Activated naive CD8-positive, alpha-beta T cell treated with anti-CD3 and anti-CD28 coated beads, Interleukin-2, amount 10 ng/mL, durations not matched to agents 7 days and 5 days (primary cell): ENCODE measurements around the gene RFWD3. TPM values are rescaled to one million over a fixed set of nuclear protein-coding genes. Genes with fewer than 3 reads are reported as not detected.

Experiments
- ATAC-seq: fragments of 150-1000 bp; cut with Tn5 transposase; one replicate; pipeline ENCODE4 v1.10.0; 2021; ENCODE audit warnings: low read depth, moderate library complexity
- POLR2A ChIA-PET: fragments of 350-600 bp; sonication (Branson Sonifier 250); formaldehyde crosslinking; loops from one replicate; lab custom pipeline; 2021; ENCODE audit warnings: antibody characterized with exemption; lab: Charles Lee
- DNase-seq: peaks from one replicate; pipeline ENCODE4 v3.0.0; 2021
- H3K27ac Mint-ChIP-seq: one replicate; pipeline ENCODE4 v1.8.0; 2022; ENCODE audit warnings: mild to moderate bottlenecking, mixed read lengths
- H3K27me3 Mint-ChIP-seq: one replicate; pipeline ENCODE4 v1.8.0; 2022; ENCODE audit warnings: mild to moderate bottlenecking, moderate library complexity, mixed read lengths
- H3K36me3 Mint-ChIP-seq: one replicate; pipeline ENCODE4 v1.8.0; 2021; ENCODE audit warnings: mild to moderate bottlenecking, mixed read lengths
- H3K4me1 Mint-ChIP-seq: one replicate; pipeline ENCODE4 v1.8.0; 2021; ENCODE audit warnings: mixed read lengths
- H3K4me3 Mint-ChIP-seq: one replicate; pipeline ENCODE4 v1.8.0; 2022; ENCODE audit warnings: mild to moderate bottlenecking, moderate library complexity, mixed read lengths
- H3K9me3 Mint-ChIP-seq: one replicate; pipeline ENCODE4 v1.8.0; 2021; ENCODE audit warnings: mixed read lengths
- total RNA-seq, 2 experiments: library from RNA; stranded (reverse); gene quantifications; one replicate each; pipeline ENCODE4 v1.2.3, GENCODE V29; 2021

RFWD3 gene
- total RNA-seq, 2 experiments from 2014 or later, result 110 to 119 TPM

DNA sequence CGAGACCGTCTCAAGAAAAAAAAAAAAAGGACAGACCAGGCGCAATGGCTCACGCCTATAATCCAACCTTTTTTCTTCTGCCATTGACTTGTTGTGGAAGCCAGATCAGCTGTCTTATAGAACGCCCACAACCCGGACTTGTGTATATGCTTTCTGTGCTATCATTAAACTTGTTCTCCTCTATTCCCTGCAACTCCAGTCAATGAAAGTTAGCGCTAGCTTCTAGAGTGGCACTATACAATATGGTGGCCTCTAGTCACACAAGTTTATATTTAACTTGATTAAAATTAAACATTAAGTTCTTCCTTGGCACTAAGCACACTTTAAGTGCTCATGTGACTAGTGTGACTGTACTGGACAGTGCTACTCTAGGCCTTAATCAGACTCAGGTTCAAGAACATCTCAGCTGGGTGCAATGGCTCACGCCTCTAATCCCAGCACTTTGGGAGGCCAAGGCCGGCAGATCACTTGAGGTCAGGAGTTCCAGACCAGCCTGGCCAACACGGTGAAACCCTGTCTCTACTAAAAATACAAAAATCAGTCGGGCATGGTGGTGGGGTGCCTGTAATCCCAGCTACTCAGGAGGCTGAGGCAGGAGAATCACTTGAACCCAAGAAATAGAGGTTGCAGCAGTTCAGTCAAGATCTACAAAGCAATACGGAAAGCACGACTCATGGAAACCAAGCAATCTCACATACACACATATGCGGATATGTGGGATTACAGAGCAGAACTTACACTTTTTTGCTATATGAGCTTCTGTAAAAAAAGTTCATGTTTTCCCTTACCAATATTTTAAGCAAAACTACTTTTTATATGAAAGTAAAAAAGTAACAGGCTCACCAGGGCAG lies 41.0 kb downstream of the RFWD3 start:
- no peak for DNase-seq
- POLR2A ChIA-PET, result interaction anchor here (0.6 to 0.7 kb wide), 2 partner anchors 31 to 41 kb away, joined by 3 read pairs; partner anchors contain the start of gene RFWD3
- H3K27me3 Mint-ChIP-seq, result no peaks in the 10 kb centered on the region
- no peak overlapping the region for H3K27ac Mint-ChIP-seq
- ATAC-seq, result no peak
- peaks cover 17% of the 10 kb centered on the region for H3K4me1 Mint-ChIP-seq
- H3K36me3 Mint-ChIP-seq, result peaks cover 59% of the 10 kb centered on the region
- no peak overlapping the region for H3K4me3 Mint-ChIP-seq
- no peaks in the 10 kb centered on the region for H3K9me3 Mint-ChIP-seq

DNA sequence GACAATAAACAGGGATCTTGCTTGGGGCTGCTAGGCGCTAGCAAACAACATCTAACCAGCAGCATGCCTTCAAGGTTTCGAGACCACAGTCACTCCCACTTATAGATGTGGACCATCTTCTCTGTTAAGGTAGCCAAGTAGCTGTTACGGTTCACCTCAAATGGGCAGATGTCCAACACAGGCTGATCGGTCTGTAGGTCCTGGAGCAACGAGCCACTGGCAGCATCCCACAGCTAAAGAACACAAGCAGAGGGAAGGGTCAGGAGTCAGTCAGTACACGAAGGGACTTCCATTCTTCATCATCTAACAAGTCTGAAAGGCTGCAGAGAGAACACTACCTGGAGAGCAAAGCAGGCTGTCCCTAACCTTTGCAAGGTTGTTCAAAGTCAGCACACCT lies 42.8 kb downstream of the RFWD3 start:
- Mint-ChIP-seq H3K27me3 (no peaks in the 10 kb centered on the region), H3K4me3 (no peak overlapping the region), H3K9me3 (no peaks in the 10 kb centered on the region), H3K4me1 (peaks cover 15% of the 10 kb centered on the region), H3K27ac (peak overlapping the region; percentile 53), H3K36me3 (peaks cover 55% of the 10 kb centered on the region)
- DNase-seq, result no peak
- ATAC-seq, result no peak
- POLR2A ChIA-PET, result interaction anchor here (2.2 kb wide), 1 partner anchor 18 kb away, joined by 7 read pairs; the partner anchor contains the start of gene GLG1

DNA sequence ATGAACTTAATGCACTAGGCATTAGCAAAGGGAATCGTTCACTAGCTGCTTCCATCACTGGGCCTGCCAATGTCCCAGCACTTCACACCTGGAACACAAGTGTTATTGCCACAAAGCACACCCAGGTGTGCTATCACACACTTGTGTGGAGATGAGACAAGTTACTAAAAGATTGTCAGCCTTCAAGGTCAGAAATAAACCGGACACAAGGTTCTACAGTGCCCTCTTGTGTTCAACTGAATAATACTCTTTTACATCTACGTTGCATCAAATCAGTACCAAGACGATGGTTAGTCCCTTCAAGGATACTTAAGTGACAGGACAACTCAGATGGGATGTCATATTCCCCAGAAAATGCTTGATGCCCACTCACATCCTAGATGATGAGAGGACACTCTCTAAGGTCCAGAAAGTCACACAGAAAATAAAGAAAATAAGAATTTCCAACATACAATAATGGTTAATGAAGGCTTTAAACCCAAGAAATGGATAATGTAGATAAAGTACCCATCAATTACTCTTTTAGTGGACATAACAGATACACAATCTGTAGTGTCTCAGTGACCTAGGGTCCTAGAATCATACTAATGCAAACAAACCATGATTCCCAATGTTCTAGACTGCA lies 43.4 kb downstream of the RFWD3 start:
- Mint-ChIP-seq H3K36me3 (peaks cover 52% of the 10 kb centered on the region), H3K27me3 (no peaks in the 10 kb centered on the region), H3K4me3 (no peak overlapping the region), H3K4me1 (peaks cover 15% of the 10 kb centered on the region), H3K9me3 (no peaks in the 10 kb centered on the region), H3K27ac (peak overlapping the region; percentile 68)
- POLR2A ChIA-PET, result interaction anchor here (2.2 kb wide), 1 partner anchor 17 kb away, joined by 7 read pairs; the partner anchor contains the start of gene GLG1
- ATAC-seq (peak; percentile 55), DNase-seq (no peak)

DNA sequence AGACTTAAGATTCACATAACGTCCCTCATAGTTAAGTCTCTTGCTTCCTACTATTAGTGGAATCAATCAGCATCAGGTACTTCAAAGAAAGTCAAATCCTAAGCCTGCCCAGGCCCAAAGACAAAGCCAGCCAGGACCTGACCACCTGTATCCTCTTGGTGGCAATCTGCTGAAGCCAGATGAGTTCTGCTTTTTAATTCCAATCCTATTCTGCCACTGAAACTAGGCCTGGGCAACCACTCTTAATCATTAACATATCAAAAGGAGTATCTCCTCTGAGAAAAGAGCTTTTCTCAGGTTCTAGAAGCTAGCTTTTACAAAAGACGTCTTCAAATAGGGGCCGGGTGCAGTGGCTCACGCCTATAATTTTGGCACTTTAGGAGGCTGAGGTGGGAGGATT lies 44.7 kb downstream of the RFWD3 start:
- POLR2A ChIA-PET, result interaction anchor here (2.2 kb wide), 1 partner anchor 16 kb away, joined by 7 read pairs; the partner anchor contains the start of gene GLG1

DNA sequence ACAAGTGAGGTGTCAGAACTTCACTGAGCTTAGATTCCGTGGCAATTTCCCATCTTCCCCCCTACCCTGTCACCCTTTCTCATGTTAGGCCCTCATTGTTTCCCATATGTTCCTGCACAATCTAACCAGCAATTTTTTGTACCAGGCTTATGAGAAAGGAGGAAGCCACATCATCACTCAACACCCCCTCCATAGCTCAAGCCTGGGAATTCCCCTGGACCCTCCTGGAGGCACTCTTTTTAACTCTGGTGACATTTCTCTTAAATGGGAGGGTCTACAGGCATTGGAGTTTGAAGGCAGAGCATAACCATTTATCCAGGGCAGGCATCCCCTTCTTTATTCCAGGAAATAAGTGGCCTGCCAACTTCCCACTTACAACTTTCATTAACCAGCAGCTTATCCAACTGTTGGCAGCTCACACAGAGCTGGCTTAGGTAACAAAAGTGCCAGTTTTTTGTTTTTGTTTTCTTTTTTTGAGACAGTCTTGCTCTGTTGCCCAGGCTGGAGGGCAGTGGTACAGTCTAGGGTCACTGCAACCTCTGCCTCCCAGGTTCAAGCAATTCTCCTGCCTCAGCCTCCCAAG lies 49.4 kb downstream of the RFWD3 start:
- POLR2A ChIA-PET, result interaction anchor here (1.6 kb wide), 1 partner anchor 10 kb away, joined by 5 read pairs; the partner anchor contains the start of gene GLG1
- H3K4me3 Mint-ChIP-seq, result no peak overlapping the region
- H3K36me3 Mint-ChIP-seq, result peaks cover 32% of the 10 kb centered on the region
- no peak for DNase-seq
- no peak for ATAC-seq
- H3K9me3 Mint-ChIP-seq, result no peaks in the 10 kb centered on the region
- H3K4me1 Mint-ChIP-seq, result no peaks in the 10 kb centered on the region
- no peaks in the 10 kb centered on the region for H3K27me3 Mint-ChIP-seq
- no peak overlapping the region for H3K27ac Mint-ChIP-seq

More for the DNA sequence above, 44.7 kb downstream of the RFWD3 start:
- peaks cover 55% of the 10 kb centered on the region for H3K36me3 Mint-ChIP-seq
- no peak overlapping the region for H3K27ac Mint-ChIP-seq
- H3K27me3 Mint-ChIP-seq, result no peaks in the 10 kb centered on the region
- no peak for ATAC-seq
- DNase-seq, result no peak
- no peak overlapping the region for H3K4me3 Mint-ChIP-seq
- H3K4me1 Mint-ChIP-seq, result peaks cover 11% of the 10 kb centered on the region
- H3K9me3 Mint-ChIP-seq, result no peaks in the 10 kb centered on the region

DNA sequence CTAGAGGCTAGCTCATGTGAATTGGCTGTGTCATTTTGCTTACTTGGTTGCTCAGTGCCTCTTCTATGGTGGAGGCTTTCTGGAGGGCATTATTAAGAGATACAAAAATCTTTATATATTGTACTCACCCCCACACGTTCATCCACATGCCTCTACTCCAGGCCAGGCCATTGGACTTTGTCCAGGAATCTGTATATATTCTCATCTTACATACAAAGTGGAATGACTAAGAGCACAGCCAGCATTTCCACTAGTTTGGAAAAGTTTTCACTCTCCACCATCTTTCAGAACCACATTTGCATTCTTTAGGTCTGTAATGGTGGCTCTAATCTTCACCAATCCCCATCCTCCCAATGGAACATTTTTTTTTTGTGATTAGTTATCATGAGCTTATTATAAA lies 55.0 kb downstream of the RFWD3 start:
- no peaks in the 10 kb centered on the region for H3K27me3 Mint-ChIP-seq
- peaks cover 18% of the 10 kb centered on the region for H3K36me3 Mint-ChIP-seq
- ATAC-seq (no peak), DNase-seq (no peak)
- H3K4me3 Mint-ChIP-seq, result no peak overlapping the region
- POLR2A ChIA-PET, result interaction anchor here (1.1 kb wide), 1 partner anchor 10 kb away, joined by 3 read pairs; no protein-coding TSS in a partner anchor
- H3K9me3 Mint-ChIP-seq, result no peaks in the 10 kb centered on the region
- no peak overlapping the region for H3K27ac Mint-ChIP-seq
- H3K4me1 Mint-ChIP-seq, result peaks cover 19% of the 10 kb centered on the region

DNA sequence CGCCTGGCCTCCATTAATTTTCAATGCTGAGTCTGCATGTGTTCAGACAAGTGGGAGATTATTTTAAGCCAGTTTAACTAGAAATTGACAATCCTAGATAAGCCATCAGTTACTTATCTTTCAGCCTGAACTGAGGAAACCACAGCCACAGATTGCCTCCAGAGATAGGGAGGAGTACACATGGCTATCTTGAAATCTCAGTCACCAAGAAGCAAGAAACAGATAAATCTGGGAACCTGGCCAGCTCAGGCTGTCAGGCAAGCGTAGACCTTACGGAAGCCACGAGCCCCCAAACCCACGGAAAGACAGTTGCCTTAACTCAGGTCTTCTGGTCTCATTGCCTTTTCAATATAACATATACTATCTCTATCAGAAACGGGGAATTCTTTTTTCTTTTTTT lies 57.7 kb downstream of the RFWD3 start:
- Mint-ChIP-seq H3K27ac (peak overlapping the region; percentile 54), H3K36me3 (peaks cover 23% of the 10 kb centered on the region), H3K4me1 (peaks cover 31% of the 10 kb centered on the region), H3K9me3 (no peaks in the 10 kb centered on the region), H3K4me3 (peak overlapping the region; percentile 65), H3K27me3 (no peaks in the 10 kb centered on the region)
- POLR2A ChIA-PET, result interaction anchor here (0.7 to 1.3 kb wide), 3 partner anchors 20 to 33 kb away, joined by 3 read pairs; no protein-coding TSS in a partner anchor
- ATAC-seq (no peak), DNase-seq (no peak)

DNA sequence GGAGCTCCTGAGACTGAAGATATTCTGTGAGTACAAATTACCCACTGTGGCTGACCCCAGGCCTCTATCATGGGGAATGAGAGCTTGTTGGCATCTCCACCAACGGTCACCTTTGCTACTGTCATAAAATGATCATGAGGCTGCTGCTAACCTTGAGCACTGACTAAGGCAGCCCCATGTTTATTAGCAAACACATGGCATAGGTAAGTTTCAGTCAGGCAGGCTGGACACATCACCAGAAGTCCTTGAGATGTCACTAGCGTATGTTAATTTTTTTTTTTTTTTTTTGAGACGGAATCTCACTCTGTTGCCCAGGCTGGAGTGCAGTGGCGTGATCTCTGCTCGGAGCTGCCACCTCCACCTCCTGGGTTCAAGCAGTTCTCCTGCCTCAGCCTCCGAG lies 58.3 kb downstream of the RFWD3 start:
- Mint-ChIP-seq H3K4me1 (peaks cover 37% of the 10 kb centered on the region), H3K36me3 (peaks cover 26% of the 10 kb centered on the region), H3K9me3 (no peaks in the 10 kb centered on the region), H3K4me3 (peak overlapping the region; percentile 65), H3K27me3 (no peaks in the 10 kb centered on the region), H3K27ac (peak overlapping the region; percentile 54)
- DNase-seq (no peak), ATAC-seq (no peak)
- POLR2A ChIA-PET, result interaction anchor here (0.7 to 2.0 kb wide), 4 partner anchors 19 to 92 kb away, joined by 3 to 13 read pairs (median 3); partner anchors contain the start of gene MLKL

DNA sequence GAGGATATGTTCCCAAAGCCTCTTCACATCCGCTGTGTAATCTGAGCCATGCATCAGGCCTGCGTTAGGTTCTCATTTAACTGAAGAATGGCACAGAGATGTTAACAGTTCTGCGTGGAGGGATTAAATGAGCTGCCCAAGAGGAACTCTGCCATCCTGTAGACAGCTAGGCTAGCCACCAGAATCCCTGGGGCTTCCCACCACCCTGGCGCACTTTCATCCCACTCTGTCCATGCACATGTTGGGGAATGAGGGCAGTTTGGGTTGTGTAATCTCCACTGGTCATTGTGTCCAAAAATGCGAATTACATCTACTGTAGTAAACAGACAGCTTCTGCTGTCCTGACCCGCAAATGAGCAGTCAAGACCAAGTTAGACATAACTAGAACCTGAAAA lies 58.7 kb downstream of the RFWD3 start:
- Mint-ChIP-seq H3K36me3 (peaks cover 25% of the 10 kb centered on the region), H3K27ac (peak overlapping the region; percentile 51), H3K9me3 (no peaks in the 10 kb centered on the region), H3K4me3 (peak overlapping the region; percentile 89), H3K27me3 (no peaks in the 10 kb centered on the region), H3K4me1 (peaks cover 38% of the 10 kb centered on the region)
- DNase-seq (no peak), ATAC-seq (no peak)
- POLR2A ChIA-PET, result interaction anchor here (1.2 to 2.0 kb wide), 4 partner anchors 34 to 154 kb away, joined by 3 to 19 read pairs (median 8); partner anchors contain the start of genes MLKL and RFWD3

DNA sequence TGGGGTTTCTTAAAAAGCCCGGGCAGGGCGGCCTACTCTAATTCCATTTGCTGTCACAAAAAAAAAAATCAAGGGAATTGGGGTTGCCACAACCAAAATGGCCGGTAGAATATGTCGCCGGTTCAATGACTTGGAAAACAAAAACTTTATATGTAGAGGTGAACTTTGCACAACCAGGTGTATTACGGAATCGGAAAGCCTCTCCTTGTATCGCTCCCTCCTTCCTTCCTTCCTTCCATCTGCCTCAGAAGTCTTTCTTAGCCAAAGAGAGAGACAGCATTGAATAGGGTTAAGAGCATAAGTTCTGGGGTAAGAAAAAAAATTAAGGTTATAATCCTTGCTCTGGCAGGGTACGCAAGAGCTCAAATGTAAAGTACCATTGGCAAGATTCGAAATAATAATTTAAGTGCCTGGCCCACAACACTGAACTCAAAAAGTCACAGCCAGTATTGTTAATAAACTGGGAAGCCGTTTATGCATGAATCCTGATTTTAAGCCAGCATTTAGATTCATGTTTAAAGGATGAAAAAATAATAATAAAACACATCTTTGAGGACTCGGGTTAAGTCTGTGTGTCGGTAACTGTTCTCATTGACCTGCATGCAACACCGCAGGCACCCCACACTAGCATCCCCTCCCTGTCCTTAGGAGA lies 59.2 kb downstream of the RFWD3 start:
- Mint-ChIP-seq H3K36me3 (peaks cover 26% of the 10 kb centered on the region), H3K4me3 (peak overlapping the region; percentile 89), H3K27ac (peak overlapping the region; percentile 81), H3K4me1 (peaks cover 43% of the 10 kb centered on the region), H3K9me3 (no peaks in the 10 kb centered on the region), H3K27me3 (no peaks in the 10 kb centered on the region)
- DNase-seq, result no peak
- no peak for ATAC-seq
- POLR2A ChIA-PET, result interaction anchor here (1.0 to 2.0 kb wide), 8 partner anchors 10 to 378 kb away, joined by 3 to 19 read pairs (median 5); partner anchors contain the start of genes MLKL, RFWD3 and WDR59

DNA sequence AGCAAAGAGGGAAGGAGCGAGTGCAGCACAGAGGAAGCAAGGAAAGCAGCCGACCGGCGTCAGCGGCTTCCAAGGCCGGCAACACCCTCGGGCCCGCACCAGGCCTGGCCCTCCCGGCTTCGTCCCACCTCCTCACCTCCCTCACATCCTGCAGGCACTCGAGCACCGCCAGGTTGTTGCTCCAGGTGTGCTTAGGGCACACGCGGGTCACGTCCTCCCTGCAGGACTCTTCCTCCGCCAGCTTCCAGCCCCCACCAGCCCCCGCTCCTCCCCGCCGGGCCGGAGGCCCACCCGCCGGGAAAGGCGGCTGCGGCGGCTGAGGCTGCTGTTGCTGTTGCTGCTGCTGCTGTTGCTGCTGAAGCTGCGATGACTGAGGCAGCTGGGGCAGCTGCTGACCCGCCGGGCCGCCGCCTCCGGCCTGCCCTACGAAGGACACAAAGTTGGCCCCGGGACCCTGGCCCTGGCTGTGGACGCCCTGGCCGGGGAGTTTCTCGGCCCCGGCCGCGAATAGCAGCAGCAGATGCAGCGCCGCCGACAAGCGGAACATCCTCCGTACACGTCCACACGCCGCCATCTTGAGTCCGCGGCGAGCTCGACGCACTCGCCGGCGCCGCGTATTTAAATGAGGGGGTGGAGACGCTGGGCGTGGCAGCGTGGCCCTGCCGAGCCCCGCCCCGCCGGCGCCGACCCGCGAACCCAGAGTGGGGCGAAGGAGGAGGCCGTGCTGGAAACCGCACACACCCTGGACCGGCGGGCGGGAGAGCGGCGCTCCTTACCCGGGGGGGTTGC lies 60.0 kb downstream of the RFWD3 start, which contains the start of gene GLG1:
Gene GLG1 (minus strand): TSS at position 594 of the 789 bp plus-strand sequence. CDS start 20 bp downstream, at position 574.
- H3K27me3 Mint-ChIP-seq, result no peaks in the 10 kb centered on the region
- ATAC-seq (peak; percentile 90), DNase-seq (peak; percentile 95)
- no peaks in the 10 kb centered on the region for H3K9me3 Mint-ChIP-seq
- POLR2A ChIA-PET, result interaction anchor here (0.6 to 2.0 kb wide), 10 partner anchors 11 to 378 kb away, joined by 3 to 19 read pairs (median 5); partner anchors contain the start of genes MLKL, RFWD3 and WDR59
- peak within 1 kb of the TSS; percentile 89 for H3K4me3 Mint-ChIP-seq
- H3K36me3 Mint-ChIP-seq, result peaks cover 26% of the 10 kb centered on the region
- peak within 1 kb of the TSS; percentile 86 for H3K27ac Mint-ChIP-seq
- H3K4me1 Mint-ChIP-seq, result peaks cover 47% of the 10 kb centered on the region
